ENCODE results near the gene BCS1L.

Gene BCS1L

GRCh38 chr2:218662377-218662776 lies 2.9 kb downstream of the BCS1L start:
- DNase-seq (ENCODE audit: low read depth), result no peak

GRCh38 chr2:218662827-218663226 lies 3.3 kb downstream of the BCS1L start:
- DNase-seq (ENCODE audit: low read depth), result no peak

GRCh38 chr2:218663901-218664300 lies 4.4 kb downstream of the BCS1L start:
- DNase-seq (ENCODE audit: low read depth), result no peak

DNA sequence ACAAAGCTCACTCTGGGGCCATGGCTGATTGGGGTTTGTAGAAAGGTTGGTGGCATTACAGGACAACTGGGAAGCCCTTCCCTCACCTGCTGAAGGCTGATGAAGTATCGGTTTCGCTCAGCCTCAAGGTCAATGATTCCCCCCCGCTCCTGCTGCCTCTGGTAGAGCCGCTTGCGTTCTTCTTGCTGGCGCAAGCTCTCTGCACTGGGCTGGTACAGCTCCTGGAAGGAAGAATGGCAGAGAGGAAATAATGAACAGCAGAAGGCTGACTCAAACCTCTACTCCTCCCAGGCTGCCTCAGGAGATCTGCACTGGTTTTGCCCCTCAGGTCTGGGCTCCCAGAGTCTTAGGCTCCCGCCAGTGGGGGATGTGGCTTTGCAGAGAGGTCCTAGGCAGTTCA lies 5.2 kb downstream of the BCS1L start:
- no peak for DNase-seq (ENCODE audit: low read depth)

GRCh38 chr2:218671097-218671653 lies 11.7 kb downstream of the BCS1L start:
- peak; percentile 39 for DNase-seq (ENCODE audit: low read depth)

DNA sequence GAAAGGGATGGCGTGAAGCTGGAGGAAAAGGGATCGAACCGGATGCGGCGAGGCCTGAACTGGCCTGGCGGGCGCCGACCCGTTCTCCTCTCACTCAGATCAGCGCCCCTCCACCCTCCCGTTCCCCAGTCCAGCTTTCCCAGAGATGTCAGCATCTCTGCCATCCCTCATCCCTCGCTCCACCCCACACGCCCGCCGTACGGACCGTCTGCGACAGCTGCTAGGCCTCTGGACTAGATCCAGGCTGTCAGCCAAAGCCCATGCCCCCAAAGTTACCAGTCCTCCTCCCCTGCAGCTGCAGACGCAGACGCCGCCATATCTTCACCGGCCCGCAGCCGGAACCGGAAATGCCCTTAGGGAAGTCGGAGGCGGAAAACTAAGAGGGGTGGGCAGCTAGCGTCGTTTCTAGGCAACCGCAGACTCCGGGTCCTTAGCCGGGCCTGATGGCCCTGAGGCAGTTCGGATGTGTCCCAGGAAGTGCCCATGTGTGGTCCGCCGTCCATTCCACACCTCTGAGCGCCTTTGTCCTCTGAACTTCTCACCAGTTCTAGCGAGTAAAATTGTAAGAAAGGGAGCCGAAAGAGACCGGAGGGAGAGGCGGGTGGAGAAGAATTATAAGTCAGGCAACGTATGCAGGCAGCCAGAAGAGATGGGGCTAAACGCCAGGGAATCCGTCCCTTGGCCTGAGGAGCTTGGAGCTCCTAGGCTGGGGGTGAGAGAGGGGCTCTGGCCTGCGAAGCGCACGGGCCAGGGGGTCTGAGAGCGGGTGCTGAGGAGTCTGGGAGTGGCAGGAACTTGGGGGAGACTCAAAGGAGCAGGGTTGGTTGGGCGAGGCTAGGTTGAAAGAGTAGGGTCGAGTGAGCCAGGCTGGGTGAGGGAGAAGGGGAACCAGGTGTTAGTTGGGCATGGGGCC lies 12.4 kb downstream of the BCS1L start, which contains the start of the genes RNF25 and STK36:
Gene RNF25 (minus strand): TSS at position 349 of the 913 bp plus-strand sequence. CDS start 32 bp downstream, at position 317.
Gene STK36 (plus strand): TSS at position 433 of the 913 bp plus-strand sequence. CDS start 744 bp downstream, outside the sequence.
- DNase-seq (ENCODE audit: low read depth), result peak; percentile 93

GRCh38 chr2:218679119-218679518 lies 19.6 kb downstream of the BCS1L start:
- DNase-seq (ENCODE audit: low read depth), result no peak

DNA sequence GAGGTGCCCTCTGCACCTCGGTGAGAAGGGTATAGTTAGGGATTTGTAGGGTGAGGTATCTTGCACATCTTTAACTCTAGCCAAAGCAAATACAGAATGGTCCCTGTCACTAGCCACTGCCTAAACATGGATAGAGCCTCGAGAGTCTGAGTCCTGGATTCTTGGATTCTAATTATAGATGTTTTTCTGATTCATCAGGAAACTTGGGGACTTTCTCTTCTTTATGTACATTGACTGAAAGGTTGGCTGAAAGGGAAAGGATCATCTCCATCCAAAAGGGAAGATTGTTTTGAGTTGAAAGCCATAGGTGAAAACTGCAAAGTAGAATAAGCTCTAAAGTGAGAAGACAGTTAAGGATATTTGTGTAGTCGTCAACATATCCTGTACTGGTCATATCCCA lies 20.6 kb downstream of the BCS1L start:
- no peak for DNase-seq (ENCODE audit: low read depth)

DNA sequence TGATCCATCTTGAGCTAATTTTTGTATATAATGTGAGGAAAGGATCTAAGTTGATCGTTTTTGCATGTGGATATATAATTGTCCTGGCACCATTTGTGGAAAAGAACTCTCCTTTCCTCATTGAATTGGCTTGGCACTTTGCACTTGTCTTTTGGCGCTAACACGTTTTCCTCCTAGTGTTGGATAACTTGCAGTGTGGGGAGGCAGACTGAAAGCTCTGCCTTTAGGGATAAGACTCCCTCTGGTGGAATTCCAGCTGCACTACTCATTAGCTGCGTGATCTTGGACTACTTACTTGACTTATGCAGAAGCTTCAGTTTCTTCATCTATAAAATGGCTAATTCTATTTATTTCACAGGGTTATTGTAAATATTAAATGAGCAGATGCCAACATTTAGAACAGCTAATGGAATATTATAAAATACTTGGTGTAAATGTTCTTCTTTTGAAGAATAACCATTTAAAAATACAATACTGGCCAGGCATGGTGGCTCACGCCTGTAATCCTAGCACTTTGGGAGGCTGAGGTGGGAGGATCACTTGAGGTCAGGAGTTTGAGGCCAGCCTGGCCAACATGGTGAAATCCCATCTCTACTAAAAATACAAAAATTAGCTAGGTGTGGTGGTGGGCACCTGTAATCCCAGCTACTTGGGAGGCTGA lies 28.0 kb downstream of the BCS1L start:
- DNase-seq (ENCODE audit: low read depth), result peak; percentile 83

DNA sequence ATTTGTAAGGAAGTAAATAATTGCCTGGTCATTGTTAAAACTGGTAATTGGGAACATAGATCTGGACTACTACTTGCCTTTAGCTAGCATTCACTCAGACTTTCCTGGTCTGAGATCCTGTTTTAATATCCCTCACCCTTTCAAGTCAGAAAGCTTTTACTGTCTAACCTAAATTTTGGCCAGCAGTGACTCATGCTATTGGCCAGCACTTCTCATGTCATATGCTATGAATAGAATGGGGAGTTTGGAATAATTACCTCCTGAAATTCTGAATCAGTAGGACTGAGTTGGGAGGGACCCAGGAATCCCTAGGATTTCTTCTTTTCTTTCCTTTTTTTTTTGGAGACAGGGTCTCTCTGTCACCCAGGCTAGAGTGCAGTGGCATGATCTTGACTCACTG lies 31.8 kb downstream of the BCS1L start:
- peak; percentile 21 for DNase-seq (ENCODE audit: low read depth)

- peak; percentile 54 for DNase-seq (ENCODE audit: low read depth)
Observed at GRCh38 chr2:218694405-218695145, 35.1 kb downstream of the BCS1L start.

DNA sequence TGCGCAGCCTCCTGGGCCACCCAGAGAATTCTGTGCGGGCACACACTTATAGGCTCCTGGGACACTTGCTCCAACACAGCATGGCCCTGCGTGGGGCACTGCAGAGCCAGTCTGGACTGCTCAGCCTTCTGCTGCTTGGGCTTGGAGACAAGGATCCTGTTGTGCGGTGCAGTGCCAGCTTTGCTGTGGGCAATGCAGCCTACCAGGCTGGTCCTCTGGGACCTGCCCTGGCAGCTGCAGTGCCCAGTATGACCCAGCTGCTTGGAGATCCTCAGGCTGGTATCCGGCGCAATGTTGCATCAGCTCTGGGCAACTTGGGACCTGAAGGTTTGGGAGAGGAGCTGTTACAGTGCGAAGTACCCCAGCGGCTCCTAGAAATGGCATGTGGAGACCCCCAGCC lies 39.4 kb downstream of the BCS1L start:
- no peak for DNase-seq (ENCODE audit: low read depth)

DNA sequence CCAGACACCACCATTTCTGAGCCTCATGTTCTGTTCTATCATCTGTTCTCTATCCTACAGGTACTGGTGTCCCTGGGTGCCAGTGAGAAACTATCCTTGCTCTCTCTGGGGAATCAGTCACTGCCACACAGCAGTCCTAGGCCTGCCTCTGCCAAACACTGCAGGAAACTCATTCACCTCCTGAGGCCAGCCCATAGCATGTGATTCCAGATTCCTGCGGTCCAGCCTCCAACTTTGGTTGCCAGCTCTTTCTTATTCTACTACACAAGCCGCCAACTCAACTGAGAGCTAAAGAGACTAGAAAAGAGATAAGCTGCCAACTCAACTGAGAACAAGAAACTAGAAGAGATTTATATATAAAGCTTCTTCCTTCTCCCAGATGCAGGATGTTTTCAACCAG lies 42.3 kb downstream of the BCS1L start:
- no peak for DNase-seq (ENCODE audit: low read depth)

DNA sequence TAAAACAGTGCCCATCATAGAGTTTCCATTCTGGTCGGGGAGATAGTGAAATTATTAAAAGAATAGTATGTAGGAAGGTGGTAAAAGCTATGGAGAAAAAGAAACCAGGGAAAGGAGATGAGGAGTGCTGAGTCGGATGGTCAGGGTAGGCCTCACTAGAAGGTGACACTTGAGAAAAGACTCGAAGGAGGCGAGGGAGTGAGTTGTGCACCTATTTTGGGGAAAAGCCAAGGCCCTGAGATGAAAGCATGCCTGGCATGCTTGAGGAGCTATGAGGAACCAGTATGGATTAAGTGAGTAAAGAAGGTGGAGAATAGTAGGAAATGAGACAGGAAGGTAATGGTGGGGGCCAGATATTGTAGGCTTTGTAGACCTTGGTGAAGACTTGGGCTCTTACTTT lies 43.9 kb downstream of the BCS1L start:
- DNase-seq (ENCODE audit: low read depth), result no peak

DNA sequence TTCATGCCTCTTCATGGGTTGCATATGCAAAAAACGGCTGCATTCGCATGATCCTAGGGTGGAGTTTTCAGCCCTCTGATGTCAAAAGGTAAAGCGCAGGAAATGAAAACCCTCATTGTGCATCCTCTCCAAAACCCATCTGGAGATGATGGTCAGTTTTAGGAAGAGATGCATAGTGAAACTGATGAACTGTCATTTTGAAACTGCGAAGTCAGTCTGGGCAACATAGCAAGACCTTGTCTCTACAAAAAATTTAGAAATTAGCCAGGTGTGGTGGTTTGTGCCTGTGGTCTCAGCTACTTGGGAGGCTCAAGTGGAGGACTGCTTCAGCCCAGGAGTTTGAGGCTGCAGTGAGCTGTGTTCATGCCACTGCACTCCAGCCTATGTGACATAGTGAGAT lies 48.6 kb downstream of the BCS1L start:
- DNase-seq (ENCODE audit: low read depth), result no peak

- no peak for DNase-seq (ENCODE audit: low read depth)
Observed at GRCh38 chr2:218709908-218710307, 50.4 kb downstream of the BCS1L start.

DNA sequence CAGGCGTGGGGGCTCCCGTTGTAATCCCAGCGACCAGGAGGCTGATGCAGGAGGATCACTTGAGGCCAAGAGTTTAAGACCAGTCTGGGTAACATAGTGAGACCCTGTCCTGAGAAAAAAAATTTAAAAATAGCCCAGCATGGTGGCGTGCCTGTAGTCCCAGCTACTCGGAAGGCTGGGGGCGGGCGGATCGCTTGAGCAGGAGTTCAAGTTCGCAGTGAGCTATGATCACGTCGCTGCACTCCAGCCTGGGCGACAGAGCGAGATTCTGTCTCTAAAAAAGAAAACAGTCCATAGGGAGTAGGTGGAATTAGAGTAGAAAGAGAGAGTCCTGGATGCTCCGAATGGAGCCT lies 50.8 kb downstream of the BCS1L start:
- DNase-seq (ENCODE audit: low read depth), result no peak

DNA sequence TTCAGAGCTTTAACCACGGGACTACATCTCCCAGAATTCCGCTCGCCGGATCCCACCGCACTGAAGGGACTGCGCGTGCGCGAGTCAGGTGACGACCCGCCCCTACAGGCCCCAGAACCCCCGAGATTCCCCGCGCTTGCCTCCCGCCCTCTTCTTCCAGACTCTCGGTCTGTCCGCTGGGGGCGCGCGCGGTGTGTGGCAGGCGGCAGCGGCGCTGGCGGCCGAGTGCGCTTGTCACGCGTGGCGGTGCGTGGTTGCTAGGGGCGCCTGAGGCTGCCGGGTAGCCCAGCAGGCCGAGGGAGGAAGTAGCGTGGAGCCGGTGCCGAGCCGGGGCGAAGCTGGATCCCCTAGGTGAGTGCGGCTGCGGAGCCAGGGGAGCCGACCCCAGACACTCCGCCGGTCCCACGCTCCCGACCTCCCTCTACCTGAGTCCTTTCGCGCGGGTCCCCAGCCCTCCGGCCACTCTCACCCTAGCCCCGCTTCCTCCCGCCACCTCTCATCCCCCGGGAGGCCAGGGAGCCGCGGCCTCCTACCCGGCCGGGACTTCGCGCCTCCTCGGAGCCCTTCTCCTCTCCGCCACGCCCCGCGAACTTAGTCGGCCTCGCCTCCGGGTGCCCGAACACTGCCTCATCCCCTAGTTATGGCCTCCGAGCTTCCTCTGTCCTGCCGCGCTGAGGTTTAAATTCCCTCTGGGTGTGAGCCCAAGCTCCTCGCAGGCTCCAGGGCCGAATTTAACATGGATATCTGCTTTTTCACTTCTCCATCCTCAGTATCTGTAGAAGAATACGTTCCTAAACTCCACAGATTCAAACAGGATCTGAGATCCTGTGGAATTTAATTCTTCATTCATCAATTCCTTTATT lies 51.4 kb downstream of the BCS1L start, which contains the start of gene TTLL4:
Gene TTLL4 (plus strand): TSS at position 149 of the 863 bp plus-strand sequence. CDS start 26,842 bp downstream, outside the sequence.
- DNase-seq (ENCODE audit: low read depth), result peak; percentile 95

GRCh38 chr2:218711550-218711929 lies 52.1 kb downstream of the BCS1L start:
- DNase-seq (ENCODE audit: low read depth), result peak; percentile 28
